Neural cell (in vitro differentiated cells): ENCODE measurements around the gene LRRC4. TPM values are rescaled to one million over a fixed set of nuclear protein-coding genes. Genes with fewer than 3 reads are reported as not detected.

Experiments used
- H2AFZ ChIP-seq: fragments of 200-600, 300-800 bp; sonication (generic), shearing (Covaris generic); 2 replicates; pipeline ENCODE4 v1.6.0; 2014; ENCODE audit warnings: low read depth, mild to moderate bottlenecking, antibody characterized with exemption, low read length, moderate library complexity
- H3F3A ChIP-seq: fragments of 200-600 bp; shearing (Covaris generic); 2 replicates; pipeline ENCODE4 v1.6.1; 2016; ENCODE audit warnings: mild to moderate bottlenecking, moderate library complexity, mixed read lengths, antibody characterized with exemption, low read length; ENCODE audit not compliant: insufficient read depth, poor library complexity, severe bottlenecking
- H3K27ac ChIP-seq: fragments of 200-600, 300-800 bp; sonication (generic), shearing (Covaris generic); 2 replicates; pipeline ENCODE4 v1.5.1; 2014; ENCODE audit warnings: mild to moderate bottlenecking, low read length, moderate library complexity
- H3K27me3 ChIP-seq: fragments of 300-800, 200-600 bp; sonication (generic), shearing (Covaris generic); 2 replicates; pipeline ENCODE4 v1.6.0; 2014; ENCODE audit warnings: mild to moderate bottlenecking, low read depth, low read length, moderate library complexity; ENCODE audit not compliant: insufficient read depth
- H3K36me3 ChIP-seq: fragments of 300-800, 200-600 bp; sonication (generic), shearing (Covaris generic); 2 replicates; pipeline ENCODE4 v1.5.1; 2014; ENCODE audit warnings: mild to moderate bottlenecking, antibody characterized with exemption, low read length, moderate library complexity; ENCODE audit not compliant: insufficient read depth
- H3K4me2 ChIP-seq: fragments of 300-800, 200-600 bp; sonication (generic), shearing (Covaris generic); 2 replicates; pipeline ENCODE4 v1.6.0; 2014; ENCODE audit warnings: mild to moderate bottlenecking, low read length
- H3K4me3 ChIP-seq: fragments of 300-800, 200-600 bp; sonication (generic), shearing (Covaris generic); 2 replicates; pipeline ENCODE4 v1.5.1; 2014; ENCODE audit warnings: mild to moderate bottlenecking, low read length, moderate library complexity
- H3K79me2 ChIP-seq: fragments of 200-600 bp; shearing (Covaris generic); replicated peaks from 2 replicates; pipeline ENCODE4 v1.6.0; 2014; ENCODE audit warnings: mild to moderate bottlenecking, low read length, moderate library complexity; ENCODE audit not compliant: insufficient read depth
- H3K9ac ChIP-seq: fragments of 300-800, 200-600 bp; sonication (generic), shearing (Covaris generic); 2 replicates; pipeline ENCODE4 v1.6.1; 2016; ENCODE audit warnings: mild to moderate bottlenecking, low read length, mixed read lengths
- H3K9me2 ChIP-seq: fragments of 200-600 bp; shearing (Covaris generic); 2 replicates; pipeline ENCODE4 v1.6.1; 2016; ENCODE audit warnings: mild to moderate bottlenecking, low read length, mixed read lengths; ENCODE audit not compliant: insufficient read depth
- H3K9me3 ChIP-seq: fragments of 200-600, 300-800 bp; sonication (generic), shearing (Covaris generic); 2 replicates; pipeline ENCODE4 v1.6.1; 2016; ENCODE audit warnings: mild to moderate bottlenecking, mixed run types, low read length, moderate library complexity, mixed read lengths
- H4K20me1 ChIP-seq: fragments of 200-600 bp; shearing (Covaris generic); 2 replicates; pipeline ENCODE4 v1.6.1; 2016; ENCODE audit warnings: mild to moderate bottlenecking, mixed run types; ENCODE audit not compliant: insufficient read depth
- CTCF ChIP-seq: fragments of 450-650 bp; IDR thresholded peaks from 2 replicates; pipeline ENCODE4 v1.5.1; 2014; ENCODE audit warnings: antibody characterized with exemption, mild to moderate bottlenecking, moderate library complexity; ENCODE audit not compliant: poor library complexity, severe bottlenecking
- EP300 ChIP-seq: fragments of 450-650 bp; conservative IDR thresholded peaks from 2 replicates; pipeline ENCODE4 v1.6.1; 2014; ENCODE audit warnings: antibody characterized with exemption, mild to moderate bottlenecking, moderate library complexity; ENCODE audit not compliant: poor library complexity, severe bottlenecking
- EZH2 ChIP-seq: fragments of 200-600, 300-800 bp; shearing (Covaris generic), sonication (generic); IDR thresholded peaks from 2 replicates; pipeline ENCODE4 v1.6.1; 2014; ENCODE audit warnings: antibody characterized with exemption, low read length, borderline replicate concordance, mild to moderate bottlenecking; ENCODE audit not compliant: insufficient read depth, poor library complexity, severe bottlenecking
- MXI1 ChIP-seq: fragments of 450-650 bp; conservative IDR thresholded peaks from 2 replicates; pipeline ENCODE4 v1.6.1; 2014; ENCODE audit warnings: antibody characterized with exemption, mild to moderate bottlenecking; ENCODE audit not compliant: poor library complexity, severe bottlenecking
- POLR2AphosphoS5 ChIP-seq: IDR thresholded peaks from 2 replicates; pipeline ENCODE4 v1.6.1; 2012
- RAD21 ChIP-seq: fragments of 450-650 bp; conservative IDR thresholded peaks from 2 replicates; pipeline ENCODE4 v1.6.1; 2014; ENCODE audit warnings: antibody characterized with exemption, mild to moderate bottlenecking, moderate library complexity
- REST ChIP-seq: IDR thresholded peaks from 2 replicates; pipeline ENCODE4 v1.6.1; 2012; ENCODE audit warnings: borderline replicate concordance
- SMC3 ChIP-seq: fragments of 450-650 bp; conservative IDR thresholded peaks from 2 replicates; pipeline ENCODE4 v1.6.1; 2014; ENCODE audit warnings: antibody characterized with exemption, mild to moderate bottlenecking, moderate library complexity; ENCODE audit not compliant: poor library complexity
- TAF1 ChIP-seq: IDR thresholded peaks from 2 replicates; pipeline ENCODE4 v1.6.1; 2012; ENCODE audit warnings: low read depth
- polyA plus RNA-seq: library from polyadenylated mRNA; depleted of rRNA; stranded (reverse); fragments of >200 nt; gene quantifications from 2 replicates; pipeline ENCODE4 v1.2.3, GENCODE V29; 2014

Gene LRRC4
- polyA plus RNA-seq, 1 donor from 2014 or later = 15.7 TPM

GRCh38 chr7:128017862-128018845 lies 13.1 kb downstream of the LRRC4 start:
- Histone ChIP-seq H2AFZ (no peak overlapping the region), H3K9me3 (no peaks in the 10 kb centered on the region), H3F3A (no peaks in the 10 kb centered on the region), H3K36me3 (no peaks in the 10 kb centered on the region), H3K9ac (no peak overlapping the region), H3K4me3 (no peak overlapping the region), H3K9me2 (no peaks in the 10 kb centered on the region), H3K27ac (no peak overlapping the region), H3K4me2 (no peak overlapping the region), H3K27me3 (no peaks in the 10 kb centered on the region), H3K79me2 (peaks cover 18% of the 10 kb centered on the region), H4K20me1 (no peaks in the 10 kb centered on the region)
- TF ChIP-seq POLR2AphosphoS5 = no peak
- TF ChIP-seq REST = no peak
- no peak for TF ChIP-seq TAF1
- TF ChIP-seq EZH2 = no peak
- TF ChIP-seq RAD21 = no peak
- no peak for TF ChIP-seq SMC3
- TF ChIP-seq EP300 = no peak
- no peak for TF ChIP-seq CTCF
- TF ChIP-seq MXI1 = no peak

- Histone ChIP-seq H3F3A (no peaks in the 10 kb centered on the region), H3K4me3 (no peak overlapping the region), H3K79me2 (peaks cover 12% of the 10 kb centered on the region), H3K9ac (no peak overlapping the region), H3K4me2 (no peak overlapping the region), H4K20me1 (no peaks in the 10 kb centered on the region), H3K9me2 (no peaks in the 10 kb centered on the region), H3K9me3 (no peaks in the 10 kb centered on the region), H2AFZ (no peak overlapping the region), H3K36me3 (no peaks in the 10 kb centered on the region), H3K27ac (no peak overlapping the region), H3K27me3 (no peaks in the 10 kb centered on the region)
- TF ChIP-seq POLR2AphosphoS5 (no peak), SMC3 (no peak), CTCF (no peak), MXI1 (no peak)
Measured at GRCh38 chr7:128017460-128017859, 13.8 kb downstream of the LRRC4 start.
